HK-2 (cell line): Measurements from ENCODE around the gene LZTR1.

Experiments
- DNase-seq: peaks from one replicate; pipeline ENCODE4 v3.0.0-alpha.2; 2018; ENCODE audit not compliant: unreplicated experiment

Gene LZTR1

GRCh38 chr22:20980938-20981722, 967 bp upstream of the LZTR1 start:
- DNase-seq: no peak

GRCh38 chr22:20982563-20982882, 426 bp downstream of the LZTR1 start:
- no peak for DNase-seq

- DNase-seq: no peak
These were observed 1.1 kb downstream of the LZTR1 start for GRCh38 chr22:20983081-20983771.

- DNase-seq: no peak
These were observed 3.6 kb downstream of the LZTR1 start for GRCh38 chr22:20985720-20986119.

- no peak for DNase-seq
These were observed 4.3 kb downstream of the LZTR1 start for GRCh38 chr22:20986365-20986764.

- no peak for DNase-seq
These were observed 5.3 kb downstream of the LZTR1 start for GRCh38 chr22:20987375-20987774.

GRCh38 chr22:20988573-20989322, 6.7 kb downstream of the LZTR1 start:
- no peak for DNase-seq

- no peak for DNase-seq
These were observed 7.4 kb downstream of the LZTR1 start for GRCh38 chr22:20989323-20990138.

- DNase-seq: no peak
These were observed 8.4 kb downstream of the LZTR1 start for GRCh38 chr22:20990184-20991180.

- DNase-seq: no peak
These were observed 9.4 kb downstream of the LZTR1 start for GRCh38 chr22:20991252-20992055.

GRCh38 chr22:20992056-20992442, 10.0 kb downstream of the LZTR1 start:
- no peak for DNase-seq

GRCh38 chr22:20992456-20993303, 10.6 kb downstream of the LZTR1 start:
- no peak for DNase-seq

GRCh38 chr22:20993304-20994127, 11.4 kb downstream of the LZTR1 start:
- DNase-seq: no peak

- DNase-seq: no peak
These were observed 12.2 kb downstream of the LZTR1 start for GRCh38 chr22:20994128-20994901.

- no peak for DNase-seq
These were observed 12.8 kb downstream of the LZTR1 start for GRCh38 chr22:20994902-20995241.

- no peak for DNase-seq
These were observed 13.4 kb downstream of the LZTR1 start for GRCh38 chr22:20995329-20996030.

- no peak for DNase-seq
These were observed 13.9 kb downstream of the LZTR1 start for GRCh38 chr22:20996031-20996410.
